WTC11 (cell line): ENCODE measurements around the gene FAM163A. TPM values are rescaled to one million over a fixed set of nuclear protein-coding genes. Genes with fewer than 3 reads are reported as not detected.

Source experiments
- ATAC-seq: fragments of 200-7000 bp; cut with Tn5 transposase; 2 replicates; pipeline ENCODE4 v1.10.0; 2021; ENCODE audit warnings: mild to moderate bottlenecking, moderate library complexity
- CTCF ChIA-PET: fragments of 300-600 bp; sonication (Branson Sonifier 250); formaldehyde crosslinking; loops from one replicate; lab custom pipeline; 2021; ENCODE audit warnings: antibody characterized with exemption; lab: Charles Lee
- POLR2A ChIA-PET: fragments of 350-600 bp; sonication (Branson Sonifier 250); formaldehyde crosslinking; loops from one replicate; lab custom pipeline; 2021; ENCODE audit warnings: antibody characterized with exemption; lab: Charles Lee
- DNase-seq: peaks from one replicate; pipeline ENCODE4 v3.0.0; 2021; ENCODE audit warnings: low spot score
- H3K27ac Mint-ChIP-seq: 2 replicates; pipeline ENCODE4 v1.8.0; 2021; ENCODE audit warnings: mixed read lengths
- H3K27me3 Mint-ChIP-seq: 2 replicates; pipeline ENCODE4 v1.8.0; 2021; ENCODE audit warnings: low read depth, mild to moderate bottlenecking, moderate library complexity, mixed read lengths
- H3K36me3 Mint-ChIP-seq: 2 replicates; pipeline ENCODE4 v1.8.0; 2021; ENCODE audit warnings: mixed read lengths
- H3K4me1 Mint-ChIP-seq: 2 replicates; pipeline ENCODE4 v1.8.0; 2022; ENCODE audit warnings: mixed read lengths
- H3K4me3 Mint-ChIP-seq: 2 replicates; pipeline ENCODE4 v1.8.0; 2021; ENCODE audit warnings: mild to moderate bottlenecking, moderate library complexity, mixed read lengths
- H3K9me3 Mint-ChIP-seq: 2 replicates; pipeline ENCODE4 v1.8.0; 2021; ENCODE audit warnings: mixed read lengths
- CREB1 ChIP-seq: sonication (generic); formaldehyde crosslinking; IDR thresholded peaks from 2 replicates; pipeline ENCODE4 v1.8.0; 2023; ENCODE audit warnings: mild to moderate bottlenecking, missing genetic modification reagents
- FOXK1 ChIP-seq: sonication (generic); formaldehyde crosslinking; IDR thresholded peaks from 2 replicates; pipeline ENCODE4 v1.8.0; 2022; ENCODE audit warnings: mild to moderate bottlenecking, moderate library complexity, missing genetic modification reagents
- HMGA2 ChIP-seq: fragments of 250-450 bp; sonication (Bioruptor Pico); IDR thresholded peaks from 2 replicates; pipeline ENCODE4 v1.4.0; 2021; ENCODE audit warnings: mild to moderate bottlenecking, moderate library complexity
- KAT7 ChIP-seq: sonication (generic); formaldehyde crosslinking; IDR thresholded peaks from 2 replicates; pipeline ENCODE4 v1.8.1; 2023; ENCODE audit warnings: missing genetic modification reagents, mild to moderate bottlenecking, borderline replicate concordance
- NFYB ChIP-seq: sonication (generic); formaldehyde crosslinking; conservative IDR thresholded peaks from 2 replicates; pipeline ENCODE4 v1.8.0; 2022; ENCODE audit warnings: low read depth, missing genetic modification reagents
- NR2C2 ChIP-seq: sonication (generic); formaldehyde crosslinking; IDR thresholded peaks from 2 replicates; pipeline ENCODE4 v1.8.0; 2022; ENCODE audit warnings: mild to moderate bottlenecking, missing genetic modification reagents
- OVOL2 ChIP-seq: fragments of 250-450 bp; sonication (Bioruptor Pico); IDR thresholded peaks from 2 replicates; pipeline ENCODE4 v1.9.0; 2021; ENCODE audit warnings: mild to moderate bottlenecking, borderline replicate concordance
- RORB ChIP-seq: fragments of 250-450 bp; sonication (Bioruptor Pico); IDR thresholded peaks from 2 replicates; pipeline ENCODE4 v1.9.0; 2021; ENCODE audit warnings: mild to moderate bottlenecking
- SMAD3 ChIP-seq: sonication (generic); formaldehyde crosslinking; IDR thresholded peaks from 2 replicates; pipeline ENCODE4 v1.8.0; 2022; ENCODE audit warnings: missing genetic modification reagents, mild to moderate bottlenecking, borderline replicate concordance
- SOX15 ChIP-seq: fragments of 250-450 bp; sonication (Bioruptor Pico); IDR thresholded peaks from 2 replicates; pipeline ENCODE4 v1.9.0; 2021; ENCODE audit warnings: mild to moderate bottlenecking
- SP1 ChIP-seq: sonication (generic); formaldehyde crosslinking; conservative IDR thresholded peaks from 2 replicates; pipeline ENCODE4 v1.8.1; 2022; ENCODE audit warnings: missing genetic modification reagents
- TEAD4 ChIP-seq: sonication (generic); formaldehyde crosslinking; IDR thresholded peaks from 2 replicates; pipeline ENCODE4 v1.8.0; 2022; ENCODE audit warnings: mild to moderate bottlenecking, missing genetic modification reagents
- ZNF423 ChIP-seq: fragments of 250-450 bp; sonication (Bioruptor Pico); IDR thresholded peaks from 2 replicates; pipeline ENCODE4 v2.1.2; 2022; ENCODE audit warnings: mild to moderate bottlenecking, moderate library complexity
- total RNA-seq: library from RNA; stranded (reverse); gene quantifications from 3 replicates; pipeline ENCODE4 v1.2.3, GENCODE V29; 2021
- TF ChIP-seq, protein P1 (sequence below): fragments of 250-450 bp; sonication (Bioruptor Pico); IDR thresholded peaks from 2 replicates; pipeline ENCODE4 v1.9.0; 2021; ENCODE audit warnings: mild to moderate bottlenecking
- TF ChIP-seq, protein P2 (sequence below): sonication (generic); formaldehyde crosslinking; conservative IDR thresholded peaks from 2 replicates; pipeline ENCODE4 v1.8.1; 2023; ENCODE audit warnings: mild to moderate bottlenecking, low read depth, missing genetic modification reagents, moderate library complexity
- TF ChIP-seq, protein P3 (sequence below): sonication (generic); formaldehyde crosslinking; IDR thresholded peaks from 2 replicates; pipeline ENCODE4 v1.8.0; 2023; ENCODE audit warnings: missing genetic modification reagents
- TF ChIP-seq, protein P4 (sequence below): sonication (generic); formaldehyde crosslinking; conservative IDR thresholded peaks from 2 replicates; pipeline ENCODE4 v1.8.1; 2022; ENCODE audit warnings: mild to moderate bottlenecking, missing genetic modification reagents
- TF ChIP-seq, protein P5 (sequence below): sonication (generic); formaldehyde crosslinking; IDR thresholded peaks from 2 replicates; pipeline ENCODE4 v1.8.1; 2022; ENCODE audit warnings: low read depth, missing genetic modification reagents, borderline replicate concordance
- TF ChIP-seq, protein P6 (sequence below): sonication (generic); formaldehyde crosslinking; IDR thresholded peaks from 2 replicates; pipeline ENCODE4 v1.8.0; 2023; ENCODE audit warnings: mild to moderate bottlenecking, missing genetic modification reagents
- TF ChIP-seq, protein P7 (sequence below): fragments of 250-450 bp; sonication (Bioruptor Pico); IDR thresholded peaks from 2 replicates; pipeline ENCODE4 v1.9.0; 2021; ENCODE audit warnings: moderate library complexity, mild to moderate bottlenecking, inconsistent platforms, borderline replicate concordance
- TF ChIP-seq, protein P8 (sequence below): sonication (generic); formaldehyde crosslinking; IDR thresholded peaks from 2 replicates; pipeline ENCODE4 v1.8.1; 2022; ENCODE audit warnings: mild to moderate bottlenecking, moderate library complexity, missing genetic modification reagents

The FAM163A gene
- total RNA-seq, 1 experiment from 2014 or later, result 0.07 TPM

DNA sequence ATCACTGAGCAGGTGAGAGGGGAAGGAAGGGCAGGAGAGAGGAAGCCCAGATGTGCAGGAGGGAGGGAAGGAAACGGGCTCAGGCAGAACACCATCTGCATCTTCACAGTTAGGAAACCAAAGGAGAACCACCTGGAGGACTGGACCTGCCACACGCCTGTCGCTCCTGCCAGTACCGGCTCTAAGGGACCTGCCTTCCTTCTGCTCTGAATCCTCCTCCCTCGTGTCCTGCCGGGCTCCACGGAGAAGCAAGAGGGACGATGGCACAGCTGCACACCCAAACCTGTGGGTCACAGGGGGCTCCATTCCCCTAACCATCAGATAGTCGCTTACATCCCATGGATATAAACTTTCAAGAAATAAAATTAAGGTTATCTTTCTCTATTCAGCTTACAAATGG is 78.4 kb downstream of the FAM163A start:
- ChIA-PET CTCF (interaction anchor here (1.6 to 2.5 kb wide), 2 partner anchors 12 to 115 kb away, joined by 5 to 19 read pairs; no protein-coding TSS in a partner anchor), POLR2A (no interaction called here)
- peaks cover 18% of the 10 kb centered on the region for H3K4me1 Mint-ChIP-seq
- H3K4me3 Mint-ChIP-seq, result no peak overlapping the region
- H3K36me3 Mint-ChIP-seq, result no peaks in the 10 kb centered on the region
- DNase-seq, result no peak
- no peaks in the 10 kb centered on the region for H3K9me3 Mint-ChIP-seq
- ATAC-seq, result no peak
- TF ChIP-seq, protein P1, sequence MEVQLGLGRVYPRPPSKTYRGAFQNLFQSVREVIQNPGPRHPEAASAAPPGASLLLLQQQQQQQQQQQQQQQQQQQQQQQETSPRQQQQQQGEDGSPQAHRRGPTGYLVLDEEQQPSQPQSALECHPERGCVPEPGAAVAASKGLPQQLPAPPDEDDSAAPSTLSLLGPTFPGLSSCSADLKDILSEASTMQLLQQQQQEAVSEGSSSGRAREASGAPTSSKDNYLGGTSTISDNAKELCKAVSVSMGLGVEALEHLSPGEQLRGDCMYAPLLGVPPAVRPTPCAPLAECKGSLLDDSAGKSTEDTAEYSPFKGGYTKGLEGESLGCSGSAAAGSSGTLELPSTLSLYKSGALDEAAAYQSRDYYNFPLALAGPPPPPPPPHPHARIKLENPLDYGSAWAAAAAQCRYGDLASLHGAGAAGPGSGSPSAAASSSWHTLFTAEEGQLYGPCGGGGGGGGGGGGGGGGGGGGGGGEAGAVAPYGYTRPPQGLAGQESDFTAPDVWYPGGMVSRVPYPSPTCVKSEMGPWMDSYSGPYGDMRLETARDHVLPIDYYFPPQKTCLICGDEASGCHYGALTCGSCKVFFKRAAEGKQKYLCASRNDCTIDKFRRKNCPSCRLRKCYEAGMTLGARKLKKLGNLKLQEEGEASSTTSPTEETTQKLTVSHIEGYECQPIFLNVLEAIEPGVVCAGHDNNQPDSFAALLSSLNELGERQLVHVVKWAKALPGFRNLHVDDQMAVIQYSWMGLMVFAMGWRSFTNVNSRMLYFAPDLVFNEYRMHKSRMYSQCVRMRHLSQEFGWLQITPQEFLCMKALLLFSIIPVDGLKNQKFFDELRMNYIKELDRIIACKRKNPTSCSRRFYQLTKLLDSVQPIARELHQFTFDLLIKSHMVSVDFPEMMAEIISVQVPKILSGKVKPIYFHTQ, result no peak
- TF ChIP-seq ZNF423 (CRISPR knock-in tag) (no peak), RORB (CRISPR knock-in tag) (no peak), CREB1 (CRISPR knock-in tag) (no peak), NR2C2 (CRISPR knock-in tag) (no peak), FOXK1 (no peak), TEAD4 (CRISPR knock-in tag) (no peak), SP1 (CRISPR knock-in tag) (no peak)
- TF ChIP-seq, protein P2, sequence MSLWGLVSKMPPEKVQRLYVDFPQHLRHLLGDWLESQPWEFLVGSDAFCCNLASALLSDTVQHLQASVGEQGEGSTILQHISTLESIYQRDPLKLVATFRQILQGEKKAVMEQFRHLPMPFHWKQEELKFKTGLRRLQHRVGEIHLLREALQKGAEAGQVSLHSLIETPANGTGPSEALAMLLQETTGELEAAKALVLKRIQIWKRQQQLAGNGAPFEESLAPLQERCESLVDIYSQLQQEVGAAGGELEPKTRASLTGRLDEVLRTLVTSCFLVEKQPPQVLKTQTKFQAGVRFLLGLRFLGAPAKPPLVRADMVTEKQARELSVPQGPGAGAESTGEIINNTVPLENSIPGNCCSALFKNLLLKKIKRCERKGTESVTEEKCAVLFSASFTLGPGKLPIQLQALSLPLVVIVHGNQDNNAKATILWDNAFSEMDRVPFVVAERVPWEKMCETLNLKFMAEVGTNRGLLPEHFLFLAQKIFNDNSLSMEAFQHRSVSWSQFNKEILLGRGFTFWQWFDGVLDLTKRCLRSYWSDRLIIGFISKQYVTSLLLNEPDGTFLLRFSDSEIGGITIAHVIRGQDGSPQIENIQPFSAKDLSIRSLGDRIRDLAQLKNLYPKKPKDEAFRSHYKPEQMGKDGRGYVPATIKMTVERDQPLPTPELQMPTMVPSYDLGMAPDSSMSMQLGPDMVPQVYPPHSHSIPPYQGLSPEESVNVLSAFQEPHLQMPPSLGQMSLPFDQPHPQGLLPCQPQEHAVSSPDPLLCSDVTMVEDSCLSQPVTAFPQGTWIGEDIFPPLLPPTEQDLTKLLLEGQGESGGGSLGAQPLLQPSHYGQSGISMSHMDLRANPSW, result no peak
- TF ChIP-seq, protein P3, sequence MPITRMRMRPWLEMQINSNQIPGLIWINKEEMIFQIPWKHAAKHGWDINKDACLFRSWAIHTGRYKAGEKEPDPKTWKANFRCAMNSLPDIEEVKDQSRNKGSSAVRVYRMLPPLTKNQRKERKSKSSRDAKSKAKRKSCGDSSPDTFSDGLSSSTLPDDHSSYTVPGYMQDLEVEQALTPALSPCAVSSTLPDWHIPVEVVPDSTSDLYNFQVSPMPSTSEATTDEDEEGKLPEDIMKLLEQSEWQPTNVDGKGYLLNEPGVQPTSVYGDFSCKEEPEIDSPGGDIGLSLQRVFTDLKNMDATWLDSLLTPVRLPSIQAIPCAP (CRISPR knock-in tag), result no peak
- TF ChIP-seq, protein P4, sequence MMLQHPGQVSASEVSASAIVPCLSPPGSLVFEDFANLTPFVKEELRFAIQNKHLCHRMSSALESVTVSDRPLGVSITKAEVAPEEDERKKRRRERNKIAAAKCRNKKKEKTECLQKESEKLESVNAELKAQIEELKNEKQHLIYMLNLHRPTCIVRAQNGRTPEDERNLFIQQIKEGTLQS (CRISPR knock-in tag), result no peak
- TF ChIP-seq, protein P5, sequence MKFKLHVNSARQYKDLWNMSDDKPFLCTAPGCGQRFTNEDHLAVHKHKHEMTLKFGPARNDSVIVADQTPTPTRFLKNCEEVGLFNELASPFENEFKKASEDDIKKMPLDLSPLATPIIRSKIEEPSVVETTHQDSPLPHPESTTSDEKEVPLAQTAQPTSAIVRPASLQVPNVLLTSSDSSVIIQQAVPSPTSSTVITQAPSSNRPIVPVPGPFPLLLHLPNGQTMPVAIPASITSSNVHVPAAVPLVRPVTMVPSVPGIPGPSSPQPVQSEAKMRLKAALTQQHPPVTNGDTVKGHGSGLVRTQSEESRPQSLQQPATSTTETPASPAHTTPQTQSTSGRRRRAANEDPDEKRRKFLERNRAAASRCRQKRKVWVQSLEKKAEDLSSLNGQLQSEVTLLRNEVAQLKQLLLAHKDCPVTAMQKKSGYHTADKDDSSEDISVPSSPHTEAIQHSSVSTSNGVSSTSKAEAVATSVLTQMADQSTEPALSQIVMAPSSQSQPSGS (CRISPR knock-in tag), result no peak
- no peak overlapping the region for H3K27ac Mint-ChIP-seq
- H3K27me3 Mint-ChIP-seq, result peaks cover 9% of the 10 kb centered on the region

DNA sequence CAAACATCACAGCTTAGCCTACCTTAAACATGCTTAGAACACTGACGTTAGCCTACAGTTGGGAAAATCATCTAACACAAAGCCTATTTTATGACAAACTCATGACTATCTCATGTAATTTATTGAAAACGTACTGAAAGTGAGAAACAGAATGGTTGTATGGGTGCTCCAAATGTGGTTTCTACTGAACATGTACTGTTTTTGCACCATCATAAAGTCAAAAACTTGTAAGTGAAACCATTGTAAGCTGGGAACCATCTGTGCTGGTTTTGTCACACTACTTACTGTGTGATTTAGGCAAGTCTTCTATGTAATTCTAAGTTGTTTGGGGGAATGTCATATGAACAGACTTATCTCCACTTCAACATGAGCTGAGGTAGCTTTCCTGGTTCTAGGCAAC is 79.0 kb downstream of the FAM163A start:
- Mint-ChIP-seq H3K4me1 (peaks cover 18% of the 10 kb centered on the region), H3K4me3 (no peak overlapping the region), H3K9me3 (no peaks in the 10 kb centered on the region), H3K27ac (no peak overlapping the region), H3K36me3 (no peaks in the 10 kb centered on the region), H3K27me3 (peaks cover 8% of the 10 kb centered on the region)
- TF ChIP-seq SOX15 (CRISPR knock-in tag), result no peak
- TF ChIP-seq KAT7 (CRISPR knock-in tag), result no peak
- ChIA-PET CTCF (interaction anchor here (1.3 to 4.4 kb wide), 4 partner anchors 7 to 366 kb away, joined by 3 to 37 read pairs (median 12); no protein-coding TSS in a partner anchor), POLR2A (no interaction called here)
- ATAC-seq (no peak), DNase-seq (no peak)

DNA sequence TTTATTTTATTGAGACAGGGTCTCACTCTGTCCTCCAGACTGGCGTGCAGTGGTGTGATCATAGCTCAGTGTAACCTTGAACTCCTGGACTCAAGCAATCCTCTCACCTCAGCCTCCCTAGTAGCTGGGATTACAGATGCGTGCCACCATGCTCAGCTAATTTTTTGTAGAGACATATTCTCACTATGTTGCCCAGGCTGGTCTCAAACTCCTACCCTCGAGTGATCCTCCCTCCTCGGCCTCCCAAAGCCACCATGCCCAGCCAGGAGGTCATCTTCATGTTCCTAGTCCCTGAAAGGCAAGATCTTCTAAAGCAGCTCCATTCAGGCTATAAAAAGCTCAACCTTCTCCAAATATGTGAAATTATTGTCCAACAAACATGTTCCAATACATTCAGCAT is 80.6 kb downstream of the FAM163A start:
- Mint-ChIP-seq H3K27ac (no peak overlapping the region), H3K27me3 (no peaks in the 10 kb centered on the region; the same call in 1 of the 2 replicates), H3K36me3 (no peaks in the 10 kb centered on the region), H3K4me1 (peaks cover 18% of the 10 kb centered on the region), H3K4me3 (no peak overlapping the region), H3K9me3 (no peaks in the 10 kb centered on the region)
- no peak for ATAC-seq
- ChIA-PET POLR2A (no interaction called here), CTCF (interaction anchor here (1.1 to 4.4 kb wide), 4 partner anchors 9 to 364 kb away, joined by 3 to 37 read pairs (median 11); no protein-coding TSS in a partner anchor)
- no peak for DNase-seq
- TF ChIP-seq OVOL2 (no peak), SMAD3 (CRISPR knock-in tag) (no peak), HMGA2 (CRISPR knock-in tag) (no peak), NFYB (no peak), ZNF423 (CRISPR knock-in tag) (no peak)
- TF ChIP-seq, protein P6, sequence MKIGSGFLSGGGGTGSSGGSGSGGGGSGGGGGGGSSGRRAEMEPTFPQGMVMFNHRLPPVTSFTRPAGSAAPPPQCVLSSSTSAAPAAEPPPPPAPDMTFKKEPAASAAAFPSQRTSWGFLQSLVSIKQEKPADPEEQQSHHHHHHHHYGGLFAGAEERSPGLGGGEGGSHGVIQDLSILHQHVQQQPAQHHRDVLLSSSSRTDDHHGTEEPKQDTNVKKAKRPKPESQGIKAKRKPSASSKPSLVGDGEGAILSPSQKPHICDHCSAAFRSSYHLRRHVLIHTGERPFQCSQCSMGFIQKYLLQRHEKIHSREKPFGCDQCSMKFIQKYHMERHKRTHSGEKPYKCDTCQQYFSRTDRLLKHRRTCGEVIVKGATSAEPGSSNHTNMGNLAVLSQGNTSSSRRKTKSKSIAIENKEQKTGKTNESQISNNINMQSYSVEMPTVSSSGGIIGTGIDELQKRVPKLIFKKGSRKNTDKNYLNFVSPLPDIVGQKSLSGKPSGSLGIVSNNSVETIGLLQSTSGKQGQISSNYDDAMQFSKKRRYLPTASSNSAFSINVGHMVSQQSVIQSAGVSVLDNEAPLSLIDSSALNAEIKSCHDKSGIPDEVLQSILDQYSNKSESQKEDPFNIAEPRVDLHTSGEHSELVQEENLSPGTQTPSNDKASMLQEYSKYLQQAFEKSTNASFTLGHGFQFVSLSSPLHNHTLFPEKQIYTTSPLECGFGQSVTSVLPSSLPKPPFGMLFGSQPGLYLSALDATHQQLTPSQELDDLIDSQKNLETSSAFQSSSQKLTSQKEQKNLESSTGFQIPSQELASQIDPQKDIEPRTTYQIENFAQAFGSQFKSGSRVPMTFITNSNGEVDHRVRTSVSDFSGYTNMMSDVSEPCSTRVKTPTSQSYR (CRISPR knock-in tag), result no peak
- TF ChIP-seq, protein P7, sequence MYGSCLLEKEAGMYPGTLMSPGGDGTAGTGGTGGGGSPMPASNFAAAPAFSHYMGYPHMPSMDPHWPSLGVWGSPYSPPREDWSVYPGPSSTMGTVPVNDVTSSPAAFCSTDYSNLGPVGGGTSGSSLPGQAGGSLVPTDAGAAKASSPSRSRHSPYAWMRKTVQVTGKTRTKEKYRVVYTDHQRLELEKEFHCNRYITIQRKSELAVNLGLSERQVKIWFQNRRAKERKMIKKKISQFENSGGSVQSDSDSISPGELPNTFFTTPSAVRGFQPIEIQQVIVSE (CRISPR knock-in tag), result no peak
- TF ChIP-seq, protein P8, sequence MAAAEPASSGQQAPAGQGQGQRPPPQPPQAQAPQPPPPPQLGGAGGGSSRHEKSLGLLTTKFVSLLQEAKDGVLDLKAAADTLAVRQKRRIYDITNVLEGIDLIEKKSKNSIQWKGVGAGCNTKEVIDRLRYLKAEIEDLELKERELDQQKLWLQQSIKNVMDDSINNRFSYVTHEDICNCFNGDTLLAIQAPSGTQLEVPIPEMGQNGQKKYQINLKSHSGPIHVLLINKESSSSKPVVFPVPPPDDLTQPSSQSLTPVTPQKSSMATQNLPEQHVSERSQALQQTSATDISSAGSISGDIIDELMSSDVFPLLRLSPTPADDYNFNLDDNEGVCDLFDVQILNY (CRISPR knock-in tag), result no peak
